ENCODE results near the gene SYNDIG1.

Gene SYNDIG1

DNA sequence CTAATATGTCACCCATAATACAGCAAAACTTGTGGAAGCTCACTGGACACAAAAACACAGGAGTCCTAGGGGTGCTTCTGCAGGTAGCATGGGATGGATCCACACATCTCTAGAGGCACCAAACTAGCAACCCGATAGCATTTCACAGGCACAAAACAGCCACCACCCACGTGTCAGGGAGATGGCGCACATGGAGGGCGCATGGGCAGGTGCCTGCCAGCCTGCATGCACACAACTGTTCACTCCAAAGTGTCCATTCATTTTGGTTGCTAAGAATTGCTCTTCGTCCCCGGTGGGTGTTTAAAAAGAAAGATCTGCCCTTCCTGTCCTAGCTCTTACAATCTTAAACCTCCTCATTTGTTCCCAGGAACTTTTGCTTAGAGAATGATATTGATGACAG, 171.3 kb downstream of the SYNDIG1 start:
- no peak for DNase-seq (ENCODE audit: low read depth)
- H3K4me3 ChIP-seq (ENCODE audit: low read depth, low read length): no peak overlapping the region
- TF ChIP-seq, protein P1, sequence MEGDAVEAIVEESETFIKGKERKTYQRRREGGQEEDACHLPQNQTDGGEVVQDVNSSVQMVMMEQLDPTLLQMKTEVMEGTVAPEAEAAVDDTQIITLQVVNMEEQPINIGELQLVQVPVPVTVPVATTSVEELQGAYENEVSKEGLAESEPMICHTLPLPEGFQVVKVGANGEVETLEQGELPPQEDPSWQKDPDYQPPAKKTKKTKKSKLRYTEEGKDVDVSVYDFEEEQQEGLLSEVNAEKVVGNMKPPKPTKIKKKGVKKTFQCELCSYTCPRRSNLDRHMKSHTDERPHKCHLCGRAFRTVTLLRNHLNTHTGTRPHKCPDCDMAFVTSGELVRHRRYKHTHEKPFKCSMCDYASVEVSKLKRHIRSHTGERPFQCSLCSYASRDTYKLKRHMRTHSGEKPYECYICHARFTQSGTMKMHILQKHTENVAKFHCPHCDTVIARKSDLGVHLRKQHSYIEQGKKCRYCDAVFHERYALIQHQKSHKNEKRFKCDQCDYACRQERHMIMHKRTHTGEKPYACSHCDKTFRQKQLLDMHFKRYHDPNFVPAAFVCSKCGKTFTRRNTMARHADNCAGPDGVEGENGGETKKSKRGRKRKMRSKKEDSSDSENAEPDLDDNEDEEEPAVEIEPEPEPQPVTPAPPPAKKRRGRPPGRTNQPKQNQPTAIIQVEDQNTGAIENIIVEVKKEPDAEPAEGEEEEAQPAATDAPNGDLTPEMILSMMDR (IDR thresholded peaks at IDR 0.05; ENCODE audit: low read depth, low read length, missing control alignments): no peak

DNA sequence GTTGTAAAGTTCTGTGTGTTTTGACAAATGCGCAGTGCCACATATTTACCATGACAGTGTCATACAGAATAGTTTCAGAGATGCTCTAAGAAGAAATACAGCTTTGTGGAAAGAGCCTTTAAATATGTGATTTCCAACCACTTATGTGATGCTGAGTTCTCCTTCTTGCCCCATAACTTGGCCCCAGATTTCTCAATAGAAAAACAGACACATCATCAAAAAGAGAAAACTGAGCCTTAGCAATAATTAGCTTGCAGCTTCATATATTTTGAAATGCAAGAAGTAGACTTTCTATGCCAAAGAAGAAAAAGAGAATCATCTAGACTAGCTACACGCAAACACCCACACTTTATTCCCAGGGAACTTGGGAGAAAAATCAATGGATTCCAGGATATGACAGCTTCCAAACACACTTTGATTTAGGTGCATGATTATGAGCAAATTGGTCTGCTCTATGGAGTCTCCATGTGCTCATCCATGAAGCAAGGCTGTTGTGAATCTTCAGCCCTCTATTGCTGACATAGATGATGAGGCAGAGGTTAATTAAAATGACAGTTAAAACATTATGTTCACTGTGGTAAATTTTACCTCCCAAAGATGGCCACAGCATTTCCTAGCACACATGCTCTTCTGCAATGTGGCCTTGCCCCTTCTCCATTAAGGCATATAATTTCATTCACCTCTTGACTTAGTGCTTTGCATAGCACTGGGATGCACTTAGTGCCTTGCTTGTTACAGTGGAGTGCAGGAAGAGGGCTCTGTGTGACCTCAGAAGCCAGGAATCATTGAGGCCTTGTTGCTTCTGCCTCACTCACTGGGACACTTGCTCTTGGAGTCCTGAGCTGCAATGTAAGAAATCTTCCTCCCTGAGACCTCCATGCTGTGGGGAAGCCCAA, 174.6 kb downstream of the SYNDIG1 start:
- DNase-seq (ENCODE audit: low read depth): no peak
- TF ChIP-seq, protein P1 (IDR thresholded peaks at IDR 0.05; ENCODE audit: low read depth, low read length, missing control alignments): no peak
- H3K4me3 ChIP-seq (ENCODE audit: low read depth, low read length): no peak overlapping the region

DNA sequence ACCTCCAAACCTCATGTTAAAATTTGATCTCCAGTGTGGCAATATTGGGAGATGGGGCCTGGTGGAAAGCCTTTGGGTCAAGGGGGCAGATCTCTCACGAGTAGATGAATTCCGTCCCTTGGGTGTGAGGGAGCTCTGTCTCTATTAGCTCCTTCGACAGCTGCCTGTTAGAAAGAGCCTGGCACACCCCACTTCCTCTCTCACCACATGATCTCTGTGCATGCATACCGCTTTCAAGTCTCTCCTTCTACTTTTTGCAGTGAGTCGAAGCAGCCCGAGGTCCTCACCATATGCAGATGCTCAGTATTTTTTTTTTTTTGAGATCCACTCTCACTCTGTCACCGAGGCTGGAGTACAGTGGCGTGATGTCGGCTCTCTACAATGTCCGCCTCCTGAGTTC, 176.9 kb downstream of the SYNDIG1 start:
- no peak overlapping the region for H3K4me3 ChIP-seq (ENCODE audit: low read depth, low read length)
- TF ChIP-seq, protein P1 (IDR thresholded peaks at IDR 0.05; ENCODE audit: low read depth, low read length, missing control alignments): no peak
- no peak for DNase-seq (ENCODE audit: low read depth)

GRCh38 chr20:24647713-24648112, 178.3 kb downstream of the SYNDIG1 start:
- TF ChIP-seq, protein P1 (IDR thresholded peaks at IDR 0.05; ENCODE audit: low read depth, low read length, missing control alignments): no peak
- no peak for DNase-seq (ENCODE audit: low read depth)
- H3K4me3 ChIP-seq (ENCODE audit: low read depth, low read length): no peak overlapping the region

DNA sequence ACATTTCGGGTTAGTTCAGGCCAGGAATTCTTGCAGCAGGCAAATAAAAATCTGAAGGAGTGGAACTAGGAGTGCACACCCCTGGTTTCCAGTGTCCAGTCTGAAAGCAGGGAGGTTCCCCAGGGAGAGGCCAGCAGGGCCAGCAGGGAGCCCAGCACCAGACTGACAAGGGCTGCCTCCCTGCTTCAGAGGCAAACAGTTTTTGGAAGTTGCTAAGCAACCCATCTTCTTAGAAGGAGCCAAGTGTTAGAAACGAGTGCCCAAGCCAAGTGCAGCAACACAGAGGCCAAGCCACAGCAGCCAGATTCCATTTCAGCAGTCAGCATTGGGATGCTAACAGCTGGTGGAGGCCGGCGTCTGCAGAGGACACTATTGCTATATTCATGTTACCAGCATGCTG, 179.1 kb downstream of the SYNDIG1 start:
- H3K4me3 ChIP-seq (ENCODE audit: low read depth, low read length): no peak overlapping the region
- no peak for DNase-seq (ENCODE audit: low read depth)
- TF ChIP-seq, protein P1 (IDR thresholded peaks at IDR 0.05; ENCODE audit: low read depth, low read length, missing control alignments): no peak

DNA sequence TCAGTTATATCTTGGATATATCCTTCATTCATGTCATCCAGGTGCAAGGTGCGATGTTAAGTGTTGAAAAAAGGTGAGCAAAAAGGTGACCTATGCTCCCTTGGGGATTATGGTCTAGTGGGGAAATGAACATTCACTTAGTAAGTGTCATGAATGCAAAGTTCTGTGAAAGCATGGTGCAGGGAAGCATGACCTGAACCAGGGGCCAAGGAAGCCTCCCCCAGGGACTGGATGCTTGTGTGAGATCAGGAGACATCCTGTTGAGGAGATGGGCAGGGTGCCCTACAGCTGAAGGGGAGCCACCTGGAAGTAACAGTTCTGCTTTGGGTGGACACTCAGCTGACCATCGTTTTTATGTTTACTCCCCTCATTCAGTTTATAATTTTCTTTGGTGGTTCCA, 179.5 kb downstream of the SYNDIG1 start:
- no peak for DNase-seq (ENCODE audit: low read depth)
- H3K4me3 ChIP-seq (ENCODE audit: low read depth, low read length): no peak overlapping the region
- TF ChIP-seq, protein P1 (IDR thresholded peaks at IDR 0.05; ENCODE audit: low read depth, low read length, missing control alignments): no peak
